HCT116 (cell line): ENCODE results near the gene SLC35F3. TPM values are rescaled to one million over a fixed set of nuclear protein-coding genes. Genes with fewer than 3 reads are reported as not detected.

Experiments used
- ATAC-seq: fragments of 200-7000 bp; cut with Tn5 transposase; 2 replicates; pipeline ENCODE4 v1.9.1; 2020; ENCODE audit warnings: mild to moderate bottlenecking, moderate library complexity
- BruUV-seq: library from RNA; stranded (reverse); fragments of 400-500 nt; replicated peaks from 2 replicates; lab custom pipeline; 2021; lab: Mats Ljungman, UMichigan
- CTCF ChIA-PET: fragments of 300-600 bp; sonication (Branson Sonifier 250); formaldehyde crosslinking; loops from one replicate; lab custom pipeline; 2021; ENCODE audit warnings: antibody characterized with exemption; lab: Charles Lee
- POLR2A ChIA-PET: fragments of 300-600, 350-600 bp; sonication (Branson Sonifier 250); formaldehyde crosslinking; loops from one replicate; lab custom pipeline; 2021; ENCODE audit warnings: antibody characterized with exemption; lab: Charles Lee
- RAD21 ChIA-PET, 2 experiments: fragments of 300-600 bp; sonication (Branson Sonifier 250); formaldehyde crosslinking; loops; one replicate each; lab custom pipeline; 2023; ENCODE audit warnings: low total read pairs in 2 of 2; ENCODE audit not compliant: uncharacterized antibody in 2 of 2, unreplicated experiment in 2 of 2, low non-redundant PET in 1 of 2; lab: Charles Lee
- DNase-seq: peaks from one replicate; pipeline ENCODE4 v3.0.0-alpha.2; 2010; ENCODE audit warnings: low read depth, low spot score
- H2AFZ ChIP-seq: fragments of 200-600 bp; shearing (Covaris generic), sonication (generic); 2 replicates; pipeline ENCODE4 v1.6.1; 2017; ENCODE audit warnings: low read depth, mixed run types, mixed read lengths, antibody characterized with exemption, low read length; ENCODE audit not compliant: poor library complexity, severe bottlenecking
- H3K27ac ChIP-seq: 2 replicates; pipeline ENCODE4 v1.5.1; 2012; ENCODE audit warnings: low read depth, low read length
- H3K27me3 ChIP-seq: fragments of 200-600 bp; sonication (generic); 2 replicates; pipeline ENCODE4 v1.6.1; 2016; ENCODE audit warnings: mixed run types, low read length, mixed read lengths; ENCODE audit not compliant: insufficient read depth
- H3K36me3 ChIP-seq, 2 experiments: fragments of 200-500 bp in 1 of 2; fragments of 200-600 bp in 1 of 2; sonication (Bioruptor generic) in 1 of 2; sonication (generic) in 1 of 2; 2 replicates each; pipeline versions ENCODE4 v1.5.1 to v1.6.1; 2014 to 2016; ENCODE audit warnings: low read length in 2 of 2, inconsistent platforms in 1 of 2, mixed read lengths in 1 of 2, mixed run types in 1 of 2; ENCODE audit not compliant: insufficient read depth in 2 of 2, control insufficient read depth in 1 of 2
- H3K4me1 ChIP-seq, 2 experiments: fragments of 200-600 bp in 1 of 2; sonication (generic) in 1 of 2; 2 replicates each; pipeline versions ENCODE4 v1.5.1 to v1.6.1; 2012 to 2017; ENCODE audit warnings: low read length in 2 of 2, inconsistent platforms in 1 of 2, mild to moderate bottlenecking in 1 of 2, mixed read lengths in 1 of 2, mixed run types in 1 of 2, moderate library complexity in 1 of 2; ENCODE audit not compliant: insufficient read depth in 2 of 2, control insufficient read depth in 1 of 2
- H3K4me2 ChIP-seq: fragments of 200-600 bp; sonication (generic); 2 replicates; pipeline ENCODE4 v1.6.1; 2017; ENCODE audit warnings: mixed run types, low read length, mixed read lengths
- H3K4me3 ChIP-seq, 2 experiments: fragments of 200-600 bp in 1 of 2; sonication (generic) in 1 of 2; replicated peaks in 1 of 2; 2 replicates each; pipeline ENCODE4 v1.5.1; 2011 to 2016; ENCODE audit warnings: low read length in 2 of 2, control low read depth in 1 of 2, low read depth in 1 of 2, mild to moderate bottlenecking in 1 of 2, mixed read lengths in 1 of 2, mixed run types in 1 of 2
- H3K79me2 ChIP-seq: fragments of 200-600 bp; sonication (generic); 2 replicates; pipeline ENCODE4 v1.6.1; 2017; ENCODE audit warnings: mild to moderate bottlenecking, mixed run types, low read length, moderate library complexity, mixed read lengths; ENCODE audit not compliant: insufficient read depth
- H3K9ac ChIP-seq: fragments of 200-600 bp; sonication (generic); 2 replicates; pipeline ENCODE4 v1.6.1; 2016; ENCODE audit warnings: low read length, mixed read lengths
- H3K9me2 ChIP-seq: fragments of 200-600 bp; sonication (generic), shearing (Covaris generic); 2 replicates; pipeline ENCODE4 v1.6.1; 2017; ENCODE audit warnings: mixed run types, mild to moderate bottlenecking, moderate library complexity; ENCODE audit not compliant: insufficient read depth
- H3K9me3 ChIP-seq, 2 experiments: fragments of 200-500 bp in 1 of 2; fragments of 200-600 bp in 1 of 2; sonication (Bioruptor generic) in 1 of 2; sonication (generic) in 1 of 2; 2 replicates each; pipeline ENCODE4 v1.6.1; 2014 to 2017; ENCODE audit warnings: low read length in 2 of 2, mixed read lengths in 2 of 2, inconsistent platforms in 1 of 2, low read depth in 1 of 2, mild to moderate bottlenecking in 1 of 2, mixed run types in 1 of 2, moderate library complexity in 1 of 2; ENCODE audit not compliant: control insufficient read depth in 1 of 2, insufficient read depth in 1 of 2
- H4K20me1 ChIP-seq: fragments of 200-600 bp; sonication (generic), shearing (Covaris generic); 2 replicates; pipeline ENCODE4 v1.6.1; 2017; ENCODE audit warnings: mixed run types, mild to moderate bottlenecking, moderate library complexity; ENCODE audit not compliant: insufficient read depth
- CBX3 ChIP-seq: IDR thresholded peaks from 2 replicates; pipeline ENCODE4 v1.6.1; 2012; ENCODE audit warnings: low read depth
- EGR1 ChIP-seq: IDR thresholded peaks from 2 replicates; pipeline ENCODE4 v1.6.1; 2012; ENCODE audit warnings: low read depth
- ELF1 ChIP-seq: IDR thresholded peaks from 2 replicates; pipeline ENCODE4 v1.6.1; 2012; ENCODE audit warnings: low read depth, borderline replicate concordance
- EZH2phosphoT487 ChIP-seq: fragments of 200-600 bp; IDR thresholded peaks from 2 replicates; pipeline ENCODE4 v1.6.1; 2018; ENCODE audit warnings: antibody characterized with exemption, borderline replicate concordance
- JUND ChIP-seq: IDR thresholded peaks from 2 replicates; pipeline ENCODE4 v1.6.1; 2012
- POLR2A ChIP-seq: IDR thresholded peaks from 2 replicates; pipeline ENCODE4 v1.7.0; 2011; ENCODE audit warnings: borderline replicate concordance; ENCODE audit not compliant: insufficient read depth, insufficient read length; ENCODE audit errors: extremely low read depth
- POLR2AphosphoS5 ChIP-seq: IDR thresholded peaks from 2 replicates; pipeline ENCODE4 v1.6.1; 2011; ENCODE audit warnings: mild to moderate bottlenecking, low read depth, low read length, moderate library complexity
- REST ChIP-seq: IDR thresholded peaks from 2 replicates; pipeline ENCODE4 v1.6.1; 2012; ENCODE audit warnings: low read depth
- SP1 ChIP-seq: IDR thresholded peaks from 2 replicates; pipeline ENCODE4 v1.6.1; 2012; ENCODE audit warnings: low read depth
- SRF ChIP-seq: IDR thresholded peaks from 2 replicates; pipeline ENCODE4 v1.6.1; 2012; ENCODE audit warnings: low read depth
- ZFX ChIP-seq: fragments of 450-650 bp; IDR thresholded peaks from 2 replicates; pipeline ENCODE4 v1.6.1; 2017
- intact Hi-C: fragments of 100-400 bp; cut with micrococcal nuclease; formaldehyde crosslinking; loops from 2 replicates; pipeline ENCODE4 v1.10.0; 2022
- total RNA-seq: library from RNA; stranded (reverse); gene quantifications from one replicate; pipeline ENCODE4 v1.2.1, GENCODE V29; 2021; ENCODE audit not compliant: unreplicated experiment
- TF ChIP-seq, protein P1 (sequence below): IDR thresholded peaks from 2 replicates; pipeline ENCODE4 v1.6.1; 2011; ENCODE audit warnings: mild to moderate bottlenecking, low read length, moderate library complexity; ENCODE audit not compliant: insufficient replicate concordance; ENCODE audit errors: extremely low read depth
- TF ChIP-seq, protein P2 (sequence below): IDR thresholded peaks from 2 replicates; pipeline ENCODE4 v1.6.1; 2012

SLC35F3 gene
- total RNA-seq, 1 experiment from 2014 or later = 6.4 TPM

GRCh38 chr1:234072793-234073192 lies 168.3 kb downstream of the SLC35F3 start (continued):
- TF ChIP-seq REST (no peak), JUND (no peak), SRF (no peak), POLR2AphosphoS5 (no peak), ELF1 (no peak), POLR2A (no peak), EZH2phosphoT487 (no peak), EGR1 (no peak)

- Histone ChIP-seq H3K4me2 (no peak overlapping the region), H3K9me3 (no peaks in the 10 kb centered on the region), H3K4me3 (no peak overlapping the region), H3K36me3 (no peaks in the 10 kb centered on the region), H3K27me3 (no peaks in the 10 kb centered on the region), H2AFZ (no peak overlapping the region), H3K79me2 (0 out of 2 replicates have a peak, but pooled peaks cover 4% of the 10 kb centered on the region), H3K4me1 (no peaks in the 10 kb centered on the region), H3K9ac (no peak overlapping the region), H4K20me1 (0 out of 2 replicates have a peak, but pooled peaks cover 4% of the 10 kb centered on the region), H3K27ac (no peak overlapping the region)
- no peak for ATAC-seq
- intact Hi-C loops = no loop called here
- POLR2A ChIA-PET = no interaction called here
- CTCF ChIA-PET = no interaction called here
- no TSS peak for BruUV-seq
- TF ChIP-seq CBX3 (no peak), POLR2A (no peak), EGR1 (no peak), ZFX (no peak), SP1 (no peak)
- TF ChIP-seq, protein P1, sequence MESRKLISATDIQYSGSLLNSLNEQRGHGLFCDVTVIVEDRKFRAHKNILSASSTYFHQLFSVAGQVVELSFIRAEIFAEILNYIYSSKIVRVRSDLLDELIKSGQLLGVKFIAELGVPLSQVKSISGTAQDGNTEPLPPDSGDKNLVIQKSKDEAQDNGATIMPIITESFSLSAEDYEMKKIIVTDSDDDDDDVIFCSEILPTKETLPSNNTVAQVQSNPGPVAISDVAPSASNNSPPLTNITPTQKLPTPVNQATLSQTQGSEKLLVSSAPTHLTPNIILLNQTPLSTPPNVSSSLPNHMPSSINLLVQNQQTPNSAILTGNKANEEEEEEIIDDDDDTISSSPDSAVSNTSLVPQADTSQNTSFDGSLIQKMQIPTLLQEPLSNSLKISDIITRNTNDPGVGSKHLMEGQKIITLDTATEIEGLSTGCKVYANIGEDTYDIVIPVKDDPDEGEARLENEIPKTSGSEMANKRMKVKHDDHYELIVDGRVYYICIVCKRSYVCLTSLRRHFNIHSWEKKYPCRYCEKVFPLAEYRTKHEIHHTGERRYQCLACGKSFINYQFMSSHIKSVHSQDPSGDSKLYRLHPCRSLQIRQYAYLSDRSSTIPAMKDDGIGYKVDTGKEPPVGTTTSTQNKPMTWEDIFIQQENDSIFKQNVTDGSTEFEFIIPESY = no peak
- TF ChIP-seq, protein P2, sequence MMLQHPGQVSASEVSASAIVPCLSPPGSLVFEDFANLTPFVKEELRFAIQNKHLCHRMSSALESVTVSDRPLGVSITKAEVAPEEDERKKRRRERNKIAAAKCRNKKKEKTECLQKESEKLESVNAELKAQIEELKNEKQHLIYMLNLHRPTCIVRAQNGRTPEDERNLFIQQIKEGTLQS = no peak
- TF ChIP-seq, all 23 proteins: peak for 0
- H3K9me2 ChIP-seq = no peaks in the 10 kb centered on the region
- no peak for DNase-seq
- RAD21 ChIA-PET = no interaction called here
Observed at GRCh38 chr1:234078143-234078542, 173.7 kb downstream of the SLC35F3 start.
